ENCODE measurements around the gene SRGAP1.
A peak's percentile ranks its signal among the peaks of the same experiment; 100 is the strongest.

SRGAP1 gene

GRCh38 chr12:63966606-63966975 is 122.1 kb downstream of the SRGAP1 start:
- H4K91ac ChIP-seq (ENCODE audit: low read depth, low read length), result no peak overlapping the region
- H2BK120ac ChIP-seq (ENCODE audit: insufficient read depth, low read length, poor library complexity), result no peak overlapping the region
- no peaks in the 10 kb centered on the region for H3K27me3 ChIP-seq (ENCODE audit: insufficient read depth, low read length)
- no peak for DNase-seq
- no peak overlapping the region for H4K8ac ChIP-seq (ENCODE audit: low read depth, low read length)
- no peak overlapping the region for H2BK12ac ChIP-seq (ENCODE audit: low read length)
- H3K9me3 ChIP-seq (ENCODE audit: insufficient read depth, low read depth, low read length), result no peaks in the 10 kb centered on the region
- H2AFZ ChIP-seq (ENCODE audit: insufficient read depth, low read length, poor library complexity), result no peak overlapping the region
- H3K36me3 ChIP-seq (ENCODE audit: control insufficient read depth in 1 of 2, insufficient read depth in 2 of 2, low read length in 2 of 2), result no peaks in the 10 kb centered on the region
- H4K12ac ChIP-seq (ENCODE audit: low read depth, low read length), result no peak overlapping the region
- no peak overlapping the region for H3K23ac ChIP-seq (ENCODE audit: low read length)
- no peak overlapping the region for H3K4me3 ChIP-seq (ENCODE audit: low read depth, low read length)
- H3K79me2 ChIP-seq (ENCODE audit: control insufficient read depth, insufficient read depth, low read length, poor library complexity), result no peaks in the 10 kb centered on the region
- H3K18ac ChIP-seq (ENCODE audit: low read length), result no peak overlapping the region
- no peak overlapping the region for H3K27ac ChIP-seq (ENCODE audit: low read depth, low read length)
- H3K4me1 ChIP-seq (ENCODE audit: control insufficient read depth in 1 of 2, insufficient read depth in 2 of 2, low read length in 2 of 2), result peaks cover 5 to 8% of the 10 kb centered on the region in 2 experiments
- no peak overlapping the region for H2AK5ac ChIP-seq (ENCODE audit: low read length)
- WGBS (ENCODE audit: extremely low coverage, insufficient coverage, insufficient read length), result no CpG with 5 or more reads among the region's 2 CpGs
- no peak overlapping the region for H3K4ac ChIP-seq (ENCODE audit: low read depth, low read length)
- H2BK5ac ChIP-seq (ENCODE audit: low read depth, low read length, poor library complexity), result no peak overlapping the region
- no peak overlapping the region for H3K4me2 ChIP-seq (ENCODE audit: low read length)
- H3K79me1 ChIP-seq (ENCODE audit: low read length), result no peaks in the 10 kb centered on the region
- no peak overlapping the region for H3K9ac ChIP-seq (ENCODE audit: low read length)
- H3K14ac ChIP-seq (ENCODE audit: low read length), result no peak overlapping the region

- no peak overlapping the region for H3K4me2 ChIP-seq (ENCODE audit: low read length)
- no peak overlapping the region for H3K14ac ChIP-seq (ENCODE audit: low read length)
- DNase-seq, result no peak
- no peak overlapping the region for H2AFZ ChIP-seq (ENCODE audit: insufficient read depth, low read length, poor library complexity)
- H2BK5ac ChIP-seq (ENCODE audit: low read depth, low read length, poor library complexity), result no peak overlapping the region
- H3K36me3 ChIP-seq (ENCODE audit: control insufficient read depth in 1 of 2, insufficient read depth in 2 of 2, low read length in 2 of 2), result no peaks in the 10 kb centered on the region
- no peak overlapping the region for H2BK120ac ChIP-seq (ENCODE audit: insufficient read depth, low read length, poor library complexity)
- H4K8ac ChIP-seq (ENCODE audit: low read depth, low read length), result no peak overlapping the region
- H3K27me3 ChIP-seq (ENCODE audit: insufficient read depth, low read length), result no peaks in the 10 kb centered on the region
- H2BK12ac ChIP-seq (ENCODE audit: low read length), result no peak overlapping the region
- peaks cover 5 to 8% of the 10 kb centered on the region in 2 experiments for H3K4me1 ChIP-seq (ENCODE audit: control insufficient read depth in 1 of 2, insufficient read depth in 2 of 2, low read length in 2 of 2)
- no peaks in the 10 kb centered on the region for H3K9me3 ChIP-seq (ENCODE audit: insufficient read depth, low read depth, low read length)
- H3K9ac ChIP-seq (ENCODE audit: low read length), result no peak overlapping the region
- no peak overlapping the region for H3K27ac ChIP-seq (ENCODE audit: low read depth, low read length)
- no peak overlapping the region for H3K18ac ChIP-seq (ENCODE audit: low read length)
- peak overlapping the region; percentile 13 for H3K23ac ChIP-seq (ENCODE audit: low read length)
- no peak overlapping the region for H3K4me3 ChIP-seq (ENCODE audit: low read depth, low read length)
- no peak overlapping the region for H4K91ac ChIP-seq (ENCODE audit: low read depth, low read length)
- no peaks in the 10 kb centered on the region for H3K79me1 ChIP-seq (ENCODE audit: low read length)
- no CpG with 5 or more reads among the region's 5 CpGs for WGBS (ENCODE audit: extremely low coverage, insufficient coverage, insufficient read length)
- no peaks in the 10 kb centered on the region for H3K79me2 ChIP-seq (ENCODE audit: control insufficient read depth, insufficient read depth, low read length, poor library complexity)
- no peak overlapping the region for H3K4ac ChIP-seq (ENCODE audit: low read depth, low read length)
- no peak overlapping the region for H4K12ac ChIP-seq (ENCODE audit: low read depth, low read length)
- no peak overlapping the region for H2AK5ac ChIP-seq (ENCODE audit: low read length)
These were observed 123.1 kb downstream of the SRGAP1 start for GRCh38 chr12:63967358-63968145.

- Histone ChIP-seq H3K4ac (ENCODE audit: low read depth, low read length) (no peak overlapping the region), H3K4me2 (ENCODE audit: low read length) (no peak overlapping the region), H3K36me3 (ENCODE audit: control insufficient read depth in 1 of 2, insufficient read depth in 2 of 2, low read length in 2 of 2) (no peaks in the 10 kb centered on the region), H2BK5ac (ENCODE audit: low read depth, low read length, poor library complexity) (no peak overlapping the region), H3K18ac (ENCODE audit: low read length) (no peak overlapping the region), H4K12ac (ENCODE audit: low read depth, low read length) (no peak overlapping the region), H3K4me1 (ENCODE audit: control insufficient read depth in 1 of 2, insufficient read depth in 2 of 2, low read length in 2 of 2) (peaks cover 5 to 8% of the 10 kb centered on the region in 2 experiments), H2AK5ac (ENCODE audit: low read length) (no peak overlapping the region), H3K23ac (ENCODE audit: low read length) (no peak overlapping the region), H3K9ac (ENCODE audit: low read length) (no peak overlapping the region), H3K9me3 (ENCODE audit: insufficient read depth, low read depth, low read length) (no peaks in the 10 kb centered on the region), H3K79me2 (ENCODE audit: control insufficient read depth, insufficient read depth, low read length, poor library complexity) (no peaks in the 10 kb centered on the region), H3K79me1 (ENCODE audit: low read length) (no peaks in the 10 kb centered on the region), H3K14ac (ENCODE audit: low read length) (no peak overlapping the region), H4K91ac (ENCODE audit: low read depth, low read length) (no peak overlapping the region), H3K4me3 (ENCODE audit: low read depth, low read length) (no peak overlapping the region), H3K27ac (ENCODE audit: low read depth, low read length) (no peak overlapping the region), H4K8ac (ENCODE audit: low read depth, low read length) (no peak overlapping the region), H2BK120ac (ENCODE audit: insufficient read depth, low read length, poor library complexity) (no peak overlapping the region), H2BK12ac (ENCODE audit: low read length) (no peak overlapping the region), H2AFZ (ENCODE audit: insufficient read depth, low read length, poor library complexity) (no peak overlapping the region), H3K27me3 (ENCODE audit: insufficient read depth, low read length) (no peaks in the 10 kb centered on the region)
- DNase-seq, result no peak
- no CpG with 5 or more reads among the region's 6 CpGs for WGBS (ENCODE audit: extremely low coverage, insufficient coverage, insufficient read length)
These were observed 124.2 kb downstream of the SRGAP1 start for GRCh38 chr12:63968673-63969072.

GRCh38 chr12:63976902-63977395 is 132.4 kb downstream of the SRGAP1 start:
- Histone ChIP-seq H3K18ac (ENCODE audit: low read length) (no peak overlapping the region), H3K4ac (ENCODE audit: low read depth, low read length) (no peak overlapping the region), H3K27ac (ENCODE audit: low read depth, low read length) (no peak overlapping the region), H2BK120ac (ENCODE audit: insufficient read depth, low read length, poor library complexity) (no peak overlapping the region), H2AFZ (ENCODE audit: insufficient read depth, low read length, poor library complexity) (no peak overlapping the region), H3K27me3 (ENCODE audit: insufficient read depth, low read length) (no peaks in the 10 kb centered on the region), H3K4me1 (ENCODE audit: control insufficient read depth in 1 of 2, insufficient read depth in 2 of 2, low read length in 2 of 2) (peaks cover 0 to 3% of the 10 kb centered on the region in 2 experiments), H3K4me2 (ENCODE audit: low read length) (no peak overlapping the region), H2BK5ac (ENCODE audit: low read depth, low read length, poor library complexity) (no peak overlapping the region), H2BK12ac (ENCODE audit: low read length) (no peak overlapping the region), H4K91ac (ENCODE audit: low read depth, low read length) (no peak overlapping the region), H2AK5ac (ENCODE audit: low read length) (no peak overlapping the region), H3K4me3 (ENCODE audit: low read depth, low read length) (no peak overlapping the region), H3K9me3 (ENCODE audit: insufficient read depth, low read depth, low read length) (no peaks in the 10 kb centered on the region), H3K36me3 (ENCODE audit: control insufficient read depth in 1 of 2, insufficient read depth in 2 of 2, low read length in 2 of 2) (no peaks in the 10 kb centered on the region), H3K9ac (ENCODE audit: low read length) (no peak overlapping the region), H3K79me1 (ENCODE audit: low read length) (no peaks in the 10 kb centered on the region), H4K12ac (ENCODE audit: low read depth, low read length) (no peak overlapping the region), H3K23ac (ENCODE audit: low read length) (no peak overlapping the region), H3K79me2 (ENCODE audit: control insufficient read depth, insufficient read depth, low read length, poor library complexity) (no peaks in the 10 kb centered on the region), H4K8ac (ENCODE audit: low read depth, low read length) (no peak overlapping the region), H3K14ac (ENCODE audit: low read length) (no peak overlapping the region)
- no CpG with 5 or more reads among the region's 4 CpGs for WGBS (ENCODE audit: extremely low coverage, insufficient coverage, insufficient read length)
- DNase-seq, result no peak
